CD4-positive, alpha-beta T cell (primary cell): ENCODE measurements around the gene KIAA1614. TPM values are rescaled to one million over a fixed set of nuclear protein-coding genes. Genes with fewer than 3 reads are reported as not detected.

Source experiments
- ATAC-seq: fragments of 200-7000 bp; cut with Tn5 transposase; one replicate; pipeline ENCODE4 v1.10.0; 2022; ENCODE audit warnings: mild to moderate bottlenecking; ENCODE audit not compliant: poor library complexity
- CTCF ChIA-PET: fragments of 350-600 bp; sonication (Branson Sonifier 250); formaldehyde crosslinking; loops from one replicate; lab custom pipeline; 2021; ENCODE audit warnings: antibody characterized with exemption, inconsistent platforms; lab: Charles Lee
- POLR2A ChIA-PET: fragments of 350-600 bp; sonication (Branson Sonifier 250); formaldehyde crosslinking; loops from one replicate; lab custom pipeline; 2021; ENCODE audit warnings: antibody characterized with exemption, inconsistent platforms; lab: Charles Lee
- DNase-seq, 14 experiments: peaks; one replicate each; pipeline ENCODE4 v3.0.0-alpha.2; 2013 to 2020; ENCODE audit warnings: mixed read lengths in 2 of 14
- H3K27ac ChIP-seq, 2 donors: one replicate each; pipeline versions ENCODE4 v1.5.1 to v1.7.0; 2013; ENCODE audit warnings: low read length in 2 of 2, low read depth in 1 of 2, mild to moderate bottlenecking in 1 of 2
- H3K27me3 ChIP-seq, 2 experiments: 1 replicate in 1 of 2; 2 replicates in 1 of 2; pipeline versions ENCODE4 v1.6.1 to v1.7.0; 2013; ENCODE audit warnings: low read length in 2 of 2, control low read depth in 1 of 2, mild to moderate bottlenecking in 1 of 2, moderate library complexity in 1 of 2; ENCODE audit not compliant: insufficient read depth in 2 of 2, control insufficient read depth in 1 of 2
- H3K36me3 ChIP-seq: one replicate; pipeline ENCODE4 v1.6.1; 2013; ENCODE audit warnings: low read length, control low read depth; ENCODE audit not compliant: insufficient read depth
- H3K4me1 ChIP-seq: one replicate; pipeline ENCODE4 v1.6.1; 2013; ENCODE audit warnings: low read length, control low read depth; ENCODE audit not compliant: insufficient read depth
- H3K4me3 ChIP-seq: one replicate; pipeline ENCODE4 v1.5.1; 2013; ENCODE audit warnings: mild to moderate bottlenecking, low read length, moderate library complexity
- H3K9me3 ChIP-seq, 2 experiments: 1 replicate in 1 of 2; 2 replicates in 1 of 2; pipeline versions ENCODE4 v1.6.1 to v1.7.0; 2013; ENCODE audit warnings: low read length in 2 of 2, mild to moderate bottlenecking in 2 of 2, control low read depth in 1 of 2, moderate library complexity in 1 of 2; ENCODE audit not compliant: control insufficient read depth in 1 of 2, insufficient read depth in 1 of 2
- H3K27ac Mint-ChIP-seq: one replicate; pipeline ENCODE4 v1.8.0; 2020; ENCODE audit warnings: mixed read lengths
- H3K27me3 Mint-ChIP-seq: one replicate; pipeline ENCODE4 v1.8.0; 2021; ENCODE audit warnings: mixed read lengths
- H3K36me3 Mint-ChIP-seq: one replicate; pipeline ENCODE4 v1.8.0; 2021; ENCODE audit warnings: low read depth, mixed read lengths
- H3K4me1 Mint-ChIP-seq: one replicate; pipeline ENCODE4 v1.8.0; 2021; ENCODE audit warnings: low read depth, mixed read lengths
- H3K4me3 Mint-ChIP-seq: one replicate; pipeline ENCODE4 v1.8.0; 2020; ENCODE audit warnings: mild to moderate bottlenecking, mixed read lengths
- H3K9me3 Mint-ChIP-seq: one replicate; pipeline ENCODE4 v1.8.0; 2020; ENCODE audit warnings: mixed read lengths
- intact Hi-C, 2 experiments: fragments of 100-400 bp; cut with DNase I in 1 of 2; cut with micrococcal nuclease in 1 of 2; formaldehyde crosslinking; loops; one replicate each; pipeline versions ENCODE4 v1.15.1 to v1.9.0; 2023 to 2025; cut with DNase I, micrococcal nuclease
- total RNA-seq, 174 experiments: library from RNA in 2 of 174; stranded (reverse) in 2 of 174; gene quantifications; one replicate each; pipeline ENCODE4 v1.2.3 and lab custom pipeline; 2021 to 2026
- TF ChIP-seq, protein P1 (sequence below): fragments of 200-600 bp; IDR thresholded peaks from one replicate; pipeline ENCODE4 v1.8.0; 2022; ENCODE audit warnings: antibody characterized with exemption, mild to moderate bottlenecking

The KIAA1614 gene
- total RNA-seq, 2 experiments from 2014 or later = 0.14 to 0.20 TPM

DNA sequence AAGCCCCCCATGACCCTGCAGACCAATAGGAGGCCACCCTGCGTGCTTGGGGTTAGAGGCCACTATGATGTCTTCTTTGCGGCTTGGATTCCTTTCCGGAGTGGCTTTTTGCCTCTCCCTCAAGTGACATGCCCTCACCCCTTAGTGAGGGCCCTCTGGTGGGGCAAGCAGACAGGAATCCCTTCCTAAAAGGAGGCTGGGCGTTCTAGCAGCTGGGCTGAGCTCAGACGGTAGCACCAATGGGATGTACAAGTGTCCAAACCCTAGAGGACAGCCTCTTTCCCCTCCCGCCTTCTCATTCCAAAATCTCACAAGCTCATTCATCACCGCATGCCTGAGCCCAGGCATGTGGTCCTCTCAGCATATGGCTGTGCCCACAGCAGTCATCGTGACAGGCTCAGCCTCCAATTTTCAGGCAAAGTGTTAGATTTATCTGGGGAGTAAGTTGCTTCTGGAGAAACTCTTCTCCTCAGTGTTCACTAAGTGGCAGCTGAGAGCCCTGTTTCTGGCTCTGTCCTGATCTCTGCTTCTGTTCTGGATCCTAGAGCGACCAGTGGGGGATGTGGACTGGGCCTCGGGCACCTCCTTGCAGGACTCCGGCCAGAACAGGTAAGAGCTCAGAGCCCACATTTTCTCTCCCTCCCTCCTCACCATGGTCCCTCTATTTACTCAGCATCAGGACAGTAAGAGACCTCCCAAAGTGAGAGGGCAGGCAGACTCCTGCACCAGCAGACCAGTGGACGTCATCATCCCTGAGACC lies 4.8 kb downstream of the KIAA1614 start:
- POLR2A ChIA-PET = no interaction called here
- no peaks in the 10 kb centered on the region for H3K36me3 ChIP-seq
- Mint-ChIP-seq H3K9me3 (no peaks in the 10 kb centered on the region), H3K27ac (no peak overlapping the region), H3K27me3 (peaks cover 18% of the 10 kb centered on the region), H3K36me3 (no peaks in the 10 kb centered on the region), H3K4me1 (peaks cover 6% of the 10 kb centered on the region), H3K4me3 (no peak overlapping the region)
- peaks cover 0 to 8% of the 10 kb centered on the region in 2 experiments for H3K9me3 ChIP-seq
- CTCF ChIA-PET = no interaction called here
- H3K27me3 ChIP-seq = peaks cover 7 to 17% of the 10 kb centered on the region in 2 experiments
- intact Hi-C loops = no loop called here
- DNase-seq = no peak
- no peak overlapping the region for H3K4me3 ChIP-seq
- no peak overlapping the region for H3K27ac ChIP-seq
- no peaks in the 10 kb centered on the region for H3K4me1 ChIP-seq
- no peak for ATAC-seq
- TF ChIP-seq, protein P1, sequence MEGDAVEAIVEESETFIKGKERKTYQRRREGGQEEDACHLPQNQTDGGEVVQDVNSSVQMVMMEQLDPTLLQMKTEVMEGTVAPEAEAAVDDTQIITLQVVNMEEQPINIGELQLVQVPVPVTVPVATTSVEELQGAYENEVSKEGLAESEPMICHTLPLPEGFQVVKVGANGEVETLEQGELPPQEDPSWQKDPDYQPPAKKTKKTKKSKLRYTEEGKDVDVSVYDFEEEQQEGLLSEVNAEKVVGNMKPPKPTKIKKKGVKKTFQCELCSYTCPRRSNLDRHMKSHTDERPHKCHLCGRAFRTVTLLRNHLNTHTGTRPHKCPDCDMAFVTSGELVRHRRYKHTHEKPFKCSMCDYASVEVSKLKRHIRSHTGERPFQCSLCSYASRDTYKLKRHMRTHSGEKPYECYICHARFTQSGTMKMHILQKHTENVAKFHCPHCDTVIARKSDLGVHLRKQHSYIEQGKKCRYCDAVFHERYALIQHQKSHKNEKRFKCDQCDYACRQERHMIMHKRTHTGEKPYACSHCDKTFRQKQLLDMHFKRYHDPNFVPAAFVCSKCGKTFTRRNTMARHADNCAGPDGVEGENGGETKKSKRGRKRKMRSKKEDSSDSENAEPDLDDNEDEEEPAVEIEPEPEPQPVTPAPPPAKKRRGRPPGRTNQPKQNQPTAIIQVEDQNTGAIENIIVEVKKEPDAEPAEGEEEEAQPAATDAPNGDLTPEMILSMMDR = no peak

DNA sequence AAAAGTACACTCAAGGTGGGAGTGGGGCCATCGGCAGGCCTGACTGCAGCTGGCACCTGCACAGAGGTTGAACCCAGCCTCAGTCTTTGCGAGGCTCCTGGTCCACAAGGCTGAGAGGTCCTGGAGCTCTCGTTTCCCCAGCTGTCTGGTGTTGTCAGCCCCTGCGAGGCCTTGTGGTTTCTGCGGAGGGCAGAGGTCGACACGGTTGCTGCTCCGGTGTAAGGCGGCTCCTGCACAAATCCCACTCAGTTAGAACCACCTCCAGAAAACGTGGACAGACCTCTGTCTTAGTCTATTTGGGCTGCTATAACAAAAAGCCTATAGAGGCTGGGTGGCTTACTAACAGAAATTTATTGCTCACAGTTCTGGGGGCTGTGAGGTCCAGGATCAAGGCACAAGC lies 5.8 kb downstream of the KIAA1614 start:
- Histone ChIP-seq H3K27ac (no peak overlapping the region), H3K36me3 (no peaks in the 10 kb centered on the region), H3K9me3 (peaks cover 0 to 8% of the 10 kb centered on the region in 2 experiments), H3K27me3 (peaks cover 7 to 14% of the 10 kb centered on the region in 2 experiments), H3K4me1 (no peaks in the 10 kb centered on the region), H3K4me3 (no peak overlapping the region)
- no peaks in the 10 kb centered on the region for H3K36me3 Mint-ChIP-seq
- TF ChIP-seq, protein P1 = no peak
- intact Hi-C loops = no loop called here
- DNase-seq (no peak), ATAC-seq (no peak)
- no peak overlapping the region for H3K4me3 Mint-ChIP-seq
- no peak overlapping the region for H3K27ac Mint-ChIP-seq
- CTCF ChIA-PET = no interaction called here
- POLR2A ChIA-PET = no interaction called here
- H3K4me1 Mint-ChIP-seq = peaks cover 6% of the 10 kb centered on the region
- peaks cover 18% of the 10 kb centered on the region for H3K27me3 Mint-ChIP-seq
- H3K9me3 Mint-ChIP-seq = no peaks in the 10 kb centered on the region

DNA sequence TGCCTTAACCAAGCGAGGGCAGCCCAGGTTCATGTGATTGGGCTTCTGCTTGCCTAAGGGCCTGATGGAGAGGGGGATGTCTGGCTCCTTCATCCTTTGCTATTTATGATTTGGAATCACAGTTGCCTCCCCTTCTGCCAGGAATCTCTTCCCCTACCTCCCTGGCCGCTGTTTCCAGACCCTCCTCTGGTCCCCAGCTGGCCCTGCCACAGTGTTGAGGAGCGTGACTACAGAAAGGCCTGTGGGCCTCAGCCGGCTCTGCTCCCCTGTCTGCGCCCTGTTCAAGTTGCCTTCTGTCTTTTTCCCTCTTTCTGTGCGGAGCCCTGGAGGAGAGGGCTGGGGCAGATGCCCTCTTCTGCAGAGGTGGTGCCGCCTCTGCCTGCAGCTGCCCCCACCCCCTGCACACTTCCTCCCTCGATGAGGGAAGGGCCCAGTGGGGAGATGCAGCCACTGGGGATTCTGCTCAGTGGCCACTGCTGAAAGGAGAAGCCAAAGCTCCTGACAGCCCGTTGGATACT lies 6.5 kb downstream of the KIAA1614 start:
- Histone ChIP-seq H3K4me3 (no peak overlapping the region), H3K27me3 (peaks cover 4 to 7% of the 10 kb centered on the region in 2 experiments), H3K27ac (no peak overlapping the region), H3K4me1 (no peaks in the 10 kb centered on the region), H3K36me3 (no peaks in the 10 kb centered on the region), H3K9me3 (peaks cover 0 to 8% of the 10 kb centered on the region in 2 experiments)
- CTCF ChIA-PET = no interaction called here
- TF ChIP-seq, protein P1 = no peak
- Mint-ChIP-seq H3K36me3 (no peaks in the 10 kb centered on the region), H3K27ac (no peak overlapping the region), H3K27me3 (peaks cover 13% of the 10 kb centered on the region), H3K9me3 (no peaks in the 10 kb centered on the region), H3K4me3 (no peak overlapping the region), H3K4me1 (no peaks in the 10 kb centered on the region)
- DNase-seq (no peak), ATAC-seq (no peak)
- POLR2A ChIA-PET = no interaction called here
- intact Hi-C loops = no loop called here
